Panc1 (cell line): ENCODE data around the gene NRG2. TPM values are rescaled to one million over a fixed set of nuclear protein-coding genes. Genes with fewer than 3 reads are reported as not detected.

Experiments
- ATAC-seq: fragments of 200-7000 bp; cut with Tn5 transposase; 2 replicates; pipeline ENCODE4 v1.9.1; 2020; ENCODE audit warnings: mild to moderate bottlenecking, moderate library complexity
- BruUV-seq: library from RNA; stranded (reverse); fragments of 400-500 nt; replicated peaks from 2 replicates; lab custom pipeline; 2021; lab: Mats Ljungman, UMichigan
- CTCF ChIA-PET: fragments of 300-600 bp; sonication (Branson Sonifier 250); formaldehyde crosslinking; loops from one replicate; lab custom pipeline; 2022; ENCODE audit warnings: antibody characterized with exemption; lab: Charles Lee
- POLR2A ChIA-PET: fragments of 300-600 bp; sonication (Branson Sonifier 250); formaldehyde crosslinking; loops from one replicate; lab custom pipeline; 2022; ENCODE audit warnings: antibody characterized with exemption; lab: Charles Lee
- DNase-seq: peaks from one replicate; pipeline ENCODE4 v3.0.0-alpha.2; 2010; ENCODE audit warnings: low read depth, low spot score
- H3K27ac ChIP-seq: 2 replicates; pipeline ENCODE4 v1.5.1; 2011; ENCODE audit warnings: mild to moderate bottlenecking, low read length, inconsistent platforms
- H3K27me3 ChIP-seq: fragments of 200-500 bp; sonication (Bioruptor generic); 2 replicates; pipeline ENCODE4 v1.6.0; 2014; ENCODE audit warnings: low read length, inconsistent platforms; ENCODE audit not compliant: control insufficient read depth, insufficient read depth
- H3K36me3 ChIP-seq: fragments of 200-500 bp; sonication (Bioruptor generic); 2 replicates; pipeline ENCODE4 v1.5.1; 2014; ENCODE audit warnings: inconsistent platforms, mild to moderate bottlenecking, low read length, moderate library complexity; ENCODE audit not compliant: control insufficient read depth, insufficient read depth
- H3K4me1 ChIP-seq: 2 replicates; pipeline ENCODE4 v1.5.1; 2011; ENCODE audit warnings: inconsistent platforms, mild to moderate bottlenecking, low read length, moderate library complexity; ENCODE audit not compliant: control insufficient read depth, insufficient read depth
- H3K4me3 ChIP-seq, 2 experiments: 2 replicates each; pipeline ENCODE4 v1.5.1; 2011 to 2012; ENCODE audit warnings: low read depth in 2 of 2, low read length in 2 of 2, mild to moderate bottlenecking in 2 of 2, inconsistent platforms in 1 of 2, moderate library complexity in 1 of 2
- H3K9me3 ChIP-seq: fragments of 200-500 bp; sonication (Bioruptor generic); 2 replicates; pipeline ENCODE4 v1.5.1; 2014; ENCODE audit warnings: low read depth, mild to moderate bottlenecking, inconsistent platforms, low read length, moderate library complexity; ENCODE audit not compliant: control insufficient read depth, insufficient read depth
- POLR2AphosphoS5 ChIP-seq: IDR thresholded peaks from 2 replicates; pipeline ENCODE4 v1.6.1; 2012; ENCODE audit warnings: mild to moderate bottlenecking, low read depth, low read length, moderate library complexity
- SIN3A ChIP-seq: IDR thresholded peaks from 2 replicates; pipeline ENCODE4 v1.6.1; 2012; ENCODE audit warnings: low read depth, mild to moderate bottlenecking, low read length, moderate library complexity, borderline replicate concordance; ENCODE audit not compliant: insufficient read depth
- TCF7L2 ChIP-seq: IDR thresholded peaks from 2 replicates; pipeline ENCODE4 v1.6.1; 2011; ENCODE audit warnings: mild to moderate bottlenecking, low read depth, low read length, inconsistent platforms
- in situ Hi-C: cut with HindIII; loops from 2 replicates; pipeline ENCODE4 v1.10.0; 2016; ENCODE audit warnings: low sequenced_read_pairs, low pct_unique_long_range_greater_than_20kb
- intact Hi-C: fragments of 100-400 bp; cut with micrococcal nuclease; formaldehyde crosslinking; loops from one replicate; pipeline ENCODE4 v1.10.0; 2022; ENCODE audit not compliant: unreplicated experiment
- total RNA-seq: library from RNA; stranded (reverse); gene quantifications from one replicate; pipeline ENCODE4 v1.2.1, GENCODE V29; 2021; ENCODE audit not compliant: unreplicated experiment
- TF ChIP-seq, protein P1 (sequence below), 2 experiments: IDR thresholded peaks; 2 replicates each; pipeline ENCODE4 v1.6.1; 2011 to 2012; ENCODE audit warnings: low read depth in 2 of 2, control low read depth in 1 of 2, low read length in 1 of 2, mild to moderate bottlenecking in 1 of 2, moderate library complexity in 1 of 2; ENCODE audit not compliant: insufficient read depth in 1 of 2
- TF ChIP-seq, protein P2 (sequence below): fragments of 450-650 bp; IDR thresholded peaks from 2 replicates; pipeline ENCODE4 v1.5.1; 2017; ENCODE audit warnings: mild to moderate bottlenecking

The NRG2 gene
- total RNA-seq, 1 experiment from 2014 or later, result 20.2 TPM

DNA sequence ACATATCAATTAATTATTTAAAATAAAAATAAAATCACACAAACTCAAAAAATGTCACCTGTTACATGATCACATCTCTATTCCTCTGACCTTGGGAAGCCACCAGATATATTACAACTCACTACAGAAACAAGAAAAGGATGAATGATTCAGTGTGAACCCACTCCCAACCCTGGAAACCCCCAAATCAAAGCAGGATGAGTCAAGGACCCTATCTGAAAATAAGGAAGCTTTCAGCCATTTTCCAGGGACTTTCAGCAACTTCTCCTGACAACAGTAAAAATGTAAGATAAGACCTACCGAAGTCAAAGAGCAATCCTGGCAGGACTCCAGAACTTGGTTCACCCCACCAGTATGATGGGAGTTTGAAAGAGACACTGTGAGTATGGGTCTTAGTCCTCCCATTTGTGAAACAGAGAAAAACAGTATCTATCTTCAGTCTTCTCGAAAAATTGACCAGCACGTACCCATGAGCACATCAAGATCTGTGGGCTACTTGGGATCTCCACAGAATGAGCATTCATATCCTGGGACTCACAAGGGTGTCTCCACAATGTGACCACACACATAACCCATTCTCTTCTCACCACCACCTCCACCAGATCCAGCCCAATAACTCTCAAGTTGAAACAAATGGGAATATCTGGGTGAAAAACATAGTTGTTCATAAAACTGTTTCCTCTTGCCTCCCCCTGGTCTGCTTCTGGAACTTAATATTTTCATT, 9.9 kb downstream of the NRG2 start:
- H3K4me3 ChIP-seq, result no peak overlapping the region
- peaks cover 29% of the 10 kb centered on the region for H3K4me1 ChIP-seq
- CTCF ChIA-PET, result no interaction called here
- no peak for DNase-seq
- no TSS peak for BruUV-seq
- no peak overlapping the region; the same call in 1 of the 2 replicates for H3K27ac ChIP-seq
- H3K9me3 ChIP-seq, result peaks cover 9% of the 10 kb centered on the region; the same call in 1 of the 2 replicates
- intact Hi-C loops, result no loop called here
- H3K27me3 ChIP-seq, result no peaks in the 10 kb centered on the region
- POLR2A ChIA-PET, result no interaction called here
- H3K36me3 ChIP-seq, result no peaks in the 10 kb centered on the region
- ATAC-seq, result no peak
- in situ Hi-C loops, result no loop called here
- no peak for TF ChIP-seq TCF7L2
- no peak for TF ChIP-seq POLR2AphosphoS5
- TF ChIP-seq, protein P1, sequence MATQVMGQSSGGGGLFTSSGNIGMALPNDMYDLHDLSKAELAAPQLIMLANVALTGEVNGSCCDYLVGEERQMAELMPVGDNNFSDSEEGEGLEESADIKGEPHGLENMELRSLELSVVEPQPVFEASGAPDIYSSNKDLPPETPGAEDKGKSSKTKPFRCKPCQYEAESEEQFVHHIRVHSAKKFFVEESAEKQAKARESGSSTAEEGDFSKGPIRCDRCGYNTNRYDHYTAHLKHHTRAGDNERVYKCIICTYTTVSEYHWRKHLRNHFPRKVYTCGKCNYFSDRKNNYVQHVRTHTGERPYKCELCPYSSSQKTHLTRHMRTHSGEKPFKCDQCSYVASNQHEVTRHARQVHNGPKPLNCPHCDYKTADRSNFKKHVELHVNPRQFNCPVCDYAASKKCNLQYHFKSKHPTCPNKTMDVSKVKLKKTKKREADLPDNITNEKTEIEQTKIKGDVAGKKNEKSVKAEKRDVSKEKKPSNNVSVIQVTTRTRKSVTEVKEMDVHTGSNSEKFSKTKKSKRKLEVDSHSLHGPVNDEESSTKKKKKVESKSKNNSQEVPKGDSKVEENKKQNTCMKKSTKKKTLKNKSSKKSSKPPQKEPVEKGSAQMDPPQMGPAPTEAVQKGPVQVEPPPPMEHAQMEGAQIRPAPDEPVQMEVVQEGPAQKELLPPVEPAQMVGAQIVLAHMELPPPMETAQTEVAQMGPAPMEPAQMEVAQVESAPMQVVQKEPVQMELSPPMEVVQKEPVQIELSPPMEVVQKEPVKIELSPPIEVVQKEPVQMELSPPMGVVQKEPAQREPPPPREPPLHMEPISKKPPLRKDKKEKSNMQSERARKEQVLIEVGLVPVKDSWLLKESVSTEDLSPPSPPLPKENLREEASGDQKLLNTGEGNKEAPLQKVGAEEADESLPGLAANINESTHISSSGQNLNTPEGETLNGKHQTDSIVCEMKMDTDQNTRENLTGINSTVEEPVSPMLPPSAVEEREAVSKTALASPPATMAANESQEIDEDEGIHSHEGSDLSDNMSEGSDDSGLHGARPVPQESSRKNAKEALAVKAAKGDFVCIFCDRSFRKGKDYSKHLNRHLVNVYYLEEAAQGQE (IDR thresholded peaks at IDR 0.05; ENCODE audit: insufficient read depth in 1 of 2, low read depth in 2 of 2, low read length in 1 of 2), result no peak
- TF ChIP-seq, protein P2, sequence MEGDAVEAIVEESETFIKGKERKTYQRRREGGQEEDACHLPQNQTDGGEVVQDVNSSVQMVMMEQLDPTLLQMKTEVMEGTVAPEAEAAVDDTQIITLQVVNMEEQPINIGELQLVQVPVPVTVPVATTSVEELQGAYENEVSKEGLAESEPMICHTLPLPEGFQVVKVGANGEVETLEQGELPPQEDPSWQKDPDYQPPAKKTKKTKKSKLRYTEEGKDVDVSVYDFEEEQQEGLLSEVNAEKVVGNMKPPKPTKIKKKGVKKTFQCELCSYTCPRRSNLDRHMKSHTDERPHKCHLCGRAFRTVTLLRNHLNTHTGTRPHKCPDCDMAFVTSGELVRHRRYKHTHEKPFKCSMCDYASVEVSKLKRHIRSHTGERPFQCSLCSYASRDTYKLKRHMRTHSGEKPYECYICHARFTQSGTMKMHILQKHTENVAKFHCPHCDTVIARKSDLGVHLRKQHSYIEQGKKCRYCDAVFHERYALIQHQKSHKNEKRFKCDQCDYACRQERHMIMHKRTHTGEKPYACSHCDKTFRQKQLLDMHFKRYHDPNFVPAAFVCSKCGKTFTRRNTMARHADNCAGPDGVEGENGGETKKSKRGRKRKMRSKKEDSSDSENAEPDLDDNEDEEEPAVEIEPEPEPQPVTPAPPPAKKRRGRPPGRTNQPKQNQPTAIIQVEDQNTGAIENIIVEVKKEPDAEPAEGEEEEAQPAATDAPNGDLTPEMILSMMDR, result no peak
- TF ChIP-seq SIN3A, result no peak

DNA sequence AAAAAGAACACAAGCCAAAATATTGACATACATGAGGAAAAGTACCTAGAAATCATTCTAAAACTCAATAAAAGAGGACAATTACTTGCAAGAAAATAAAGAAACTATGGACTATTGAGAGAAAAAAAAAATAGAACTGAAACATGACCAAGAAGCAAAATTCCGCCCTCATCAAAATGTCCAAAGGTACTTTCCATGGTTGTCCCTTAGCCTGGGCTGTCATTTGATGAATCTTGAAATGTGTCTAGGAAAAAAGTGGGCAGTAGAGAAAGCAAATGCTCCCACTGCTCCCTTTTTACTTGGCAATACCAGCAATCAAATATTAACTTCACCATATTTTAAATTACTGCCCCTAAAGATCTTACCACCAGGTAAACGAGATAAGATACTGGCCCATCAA, 10.8 kb downstream of the NRG2 start:
- Histone ChIP-seq H3K27me3 (no peaks in the 10 kb centered on the region), H3K36me3 (no peaks in the 10 kb centered on the region), H3K4me1 (peaks cover 29% of the 10 kb centered on the region), H3K4me3 (no peak overlapping the region), H3K9me3 (peaks cover 9% of the 10 kb centered on the region; the same call in 1 of the 2 replicates), H3K27ac (no peak overlapping the region)
- ChIA-PET CTCF (no interaction called here), POLR2A (no interaction called here)
- in situ Hi-C loops (no loop called here), intact Hi-C loops (no loop called here)
- BruUV-seq, result no TSS peak
- TF ChIP-seq POLR2AphosphoS5 (no peak), SIN3A (no peak), TCF7L2 (no peak)
- TF ChIP-seq, protein P2, result no peak
- TF ChIP-seq, protein P1 (IDR thresholded peaks at IDR 0.05; ENCODE audit: insufficient read depth in 1 of 2, low read depth in 2 of 2, low read length in 1 of 2), result no peak
- DNase-seq (no peak), ATAC-seq (no peak)
